ENCODE measurements around the gene LIN7B.

The LIN7B gene

DNA sequence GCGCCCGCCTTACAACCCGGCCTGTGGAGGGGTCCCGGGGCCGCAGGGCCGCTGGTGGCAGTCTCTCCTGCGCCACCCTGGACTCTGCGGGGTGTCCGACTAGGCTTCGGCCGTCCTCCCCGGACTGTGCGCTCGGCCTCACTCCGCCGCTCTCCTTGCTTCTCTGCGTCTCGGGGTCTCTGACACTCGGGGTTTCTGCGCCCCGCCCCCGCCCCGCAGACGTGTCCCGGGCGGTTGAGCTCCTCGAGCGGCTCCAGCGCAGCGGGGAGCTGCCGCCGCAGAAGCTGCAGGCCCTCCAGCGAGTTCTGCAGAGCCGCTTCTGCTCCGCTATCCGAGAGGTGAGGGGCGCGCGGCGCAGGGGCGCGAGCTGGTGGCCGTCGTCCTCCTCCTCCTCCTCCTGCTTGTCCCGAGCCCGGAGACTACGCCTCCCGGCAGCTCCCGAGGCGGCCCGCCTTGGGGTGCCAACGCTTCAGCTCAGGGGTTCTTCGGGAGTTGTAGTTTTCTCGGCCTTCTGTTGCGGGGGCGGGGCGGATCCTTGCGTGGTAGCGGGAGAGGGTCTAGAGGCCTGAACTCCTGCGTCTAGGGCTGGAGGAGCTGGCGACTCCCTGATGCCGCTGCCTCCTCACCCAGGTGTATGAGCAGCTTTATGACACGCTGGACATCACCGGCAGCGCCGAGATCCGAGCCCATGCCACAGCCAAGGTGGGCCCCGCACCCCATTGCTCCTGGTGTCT lies 627 bp downstream of the LIN7B start:
- DNase-seq (ENCODE audit: low read depth): peak; percentile 58
- TF ChIP-seq, protein P1, sequence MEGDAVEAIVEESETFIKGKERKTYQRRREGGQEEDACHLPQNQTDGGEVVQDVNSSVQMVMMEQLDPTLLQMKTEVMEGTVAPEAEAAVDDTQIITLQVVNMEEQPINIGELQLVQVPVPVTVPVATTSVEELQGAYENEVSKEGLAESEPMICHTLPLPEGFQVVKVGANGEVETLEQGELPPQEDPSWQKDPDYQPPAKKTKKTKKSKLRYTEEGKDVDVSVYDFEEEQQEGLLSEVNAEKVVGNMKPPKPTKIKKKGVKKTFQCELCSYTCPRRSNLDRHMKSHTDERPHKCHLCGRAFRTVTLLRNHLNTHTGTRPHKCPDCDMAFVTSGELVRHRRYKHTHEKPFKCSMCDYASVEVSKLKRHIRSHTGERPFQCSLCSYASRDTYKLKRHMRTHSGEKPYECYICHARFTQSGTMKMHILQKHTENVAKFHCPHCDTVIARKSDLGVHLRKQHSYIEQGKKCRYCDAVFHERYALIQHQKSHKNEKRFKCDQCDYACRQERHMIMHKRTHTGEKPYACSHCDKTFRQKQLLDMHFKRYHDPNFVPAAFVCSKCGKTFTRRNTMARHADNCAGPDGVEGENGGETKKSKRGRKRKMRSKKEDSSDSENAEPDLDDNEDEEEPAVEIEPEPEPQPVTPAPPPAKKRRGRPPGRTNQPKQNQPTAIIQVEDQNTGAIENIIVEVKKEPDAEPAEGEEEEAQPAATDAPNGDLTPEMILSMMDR (conservative IDR thresholded peaks at IDR 0.05; ENCODE audit: low read length): no peak
- H3K4me3 ChIP-seq (ENCODE audit: low read length): peak overlapping the region; percentile 78

DNA sequence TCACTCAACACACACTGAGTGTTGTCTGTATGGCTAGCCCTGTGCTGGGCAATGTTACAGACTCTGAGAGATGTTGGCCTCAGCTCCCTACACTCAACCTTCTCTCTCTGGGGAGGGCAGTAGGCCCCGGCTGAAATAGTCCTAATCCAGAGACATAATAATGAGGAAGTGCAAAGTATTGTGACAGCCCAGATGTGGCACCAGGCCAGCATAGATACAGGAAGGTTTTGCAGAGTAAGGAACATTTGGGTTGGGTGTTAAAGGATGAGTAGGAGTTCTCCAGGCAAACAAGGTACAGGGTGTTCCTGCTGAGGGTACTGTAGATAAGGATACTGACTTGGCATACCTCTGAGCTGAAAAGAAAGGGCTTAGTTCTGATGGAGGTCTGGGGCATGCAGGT lies 2.4 kb downstream of the LIN7B start:
- no peak overlapping the region for H3K4me3 ChIP-seq (ENCODE audit: low read length)
- TF ChIP-seq, protein P1 (conservative IDR thresholded peaks at IDR 0.05; ENCODE audit: low read length): no peak
- no peak for DNase-seq (ENCODE audit: low read depth)

DNA sequence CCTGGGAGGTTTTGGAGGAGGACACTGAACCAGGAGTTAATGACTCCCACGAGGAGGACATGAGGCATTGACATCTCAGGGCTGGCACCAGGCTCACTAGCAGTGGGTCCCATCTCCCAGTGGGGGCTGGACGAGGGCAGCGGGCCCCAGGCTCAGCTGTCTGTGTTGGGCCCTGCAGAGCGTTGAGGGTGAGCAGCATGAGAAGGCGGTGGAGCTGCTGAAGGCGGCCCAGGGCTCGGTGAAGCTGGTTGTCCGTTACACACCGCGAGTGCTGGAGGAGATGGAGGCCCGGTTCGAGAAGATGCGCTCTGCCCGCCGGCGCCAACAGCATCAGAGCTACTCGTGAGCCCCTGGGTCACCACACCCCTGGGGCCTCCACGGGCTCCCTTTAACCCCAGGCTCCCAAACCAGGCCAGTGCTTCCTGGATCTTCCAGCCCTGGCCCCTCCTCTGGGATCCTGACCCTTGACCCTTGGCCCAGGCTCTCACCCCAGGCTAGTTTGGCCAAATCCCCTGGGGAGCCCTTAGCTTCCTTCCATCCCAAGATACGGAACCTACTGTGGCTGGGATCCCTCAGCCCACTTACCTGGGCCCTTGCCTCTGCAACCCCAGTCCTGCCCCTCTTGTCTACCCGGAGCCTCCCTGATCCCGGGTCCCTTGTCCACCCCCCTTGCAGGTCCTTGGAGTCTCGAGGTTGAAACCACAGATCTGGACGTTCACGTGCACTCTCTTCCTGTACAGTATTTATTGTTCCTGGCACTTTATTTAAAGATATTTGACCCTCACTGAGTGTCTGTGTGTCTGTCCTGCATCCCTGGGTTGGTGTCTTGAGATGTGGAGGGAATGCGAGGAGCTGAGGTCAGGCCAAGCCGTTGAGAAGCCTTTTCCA lies 3.8 kb downstream of the LIN7B start:
- TF ChIP-seq, protein P1 (conservative IDR thresholded peaks at IDR 0.05; ENCODE audit: low read length): no peak
- peak overlapping the region; percentile 79 for H3K4me3 ChIP-seq (ENCODE audit: low read length)
- no peak for DNase-seq (ENCODE audit: low read depth)

DNA sequence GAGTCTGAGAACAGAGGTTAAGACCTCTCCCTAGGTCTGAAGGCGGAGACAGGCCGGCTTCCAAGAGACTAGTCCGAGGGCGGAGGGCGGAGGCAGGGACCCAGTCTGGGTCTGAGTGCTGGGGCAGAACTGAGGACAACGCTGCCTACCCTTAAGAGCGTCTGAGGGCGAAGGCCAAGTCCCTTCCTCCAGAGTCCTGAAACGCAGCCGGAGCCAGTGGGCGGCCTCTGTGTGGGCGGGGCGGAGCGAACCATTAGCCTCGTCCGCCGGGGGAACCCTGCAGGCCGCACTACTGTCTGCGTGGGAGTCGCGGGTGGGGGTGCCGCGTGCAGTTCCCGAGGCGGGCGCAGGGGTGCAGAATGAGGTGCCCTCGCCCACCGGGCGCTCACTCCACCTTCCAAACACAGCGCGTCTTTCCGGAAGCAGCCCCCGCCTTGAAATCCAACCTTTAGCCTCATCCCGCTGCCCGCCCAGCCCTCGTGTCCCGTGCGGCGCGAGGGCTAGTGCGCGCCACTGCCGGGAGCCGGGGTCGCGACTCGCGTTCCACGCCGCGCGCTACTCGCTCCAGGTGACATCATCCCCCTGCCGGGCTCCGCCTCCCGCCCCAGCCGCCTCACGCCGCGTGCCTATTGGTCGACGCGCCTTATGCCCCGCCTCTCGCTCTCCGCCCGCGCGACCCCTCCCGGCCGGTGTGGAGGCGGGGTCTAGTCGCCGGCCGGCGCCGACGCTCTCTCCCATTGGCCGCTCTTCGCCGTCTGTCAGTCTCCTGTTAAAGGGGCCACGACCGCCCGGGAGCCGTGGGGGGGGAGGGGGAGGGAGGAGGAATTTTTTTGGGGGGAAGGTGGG lies 4.6 kb downstream of the LIN7B start, which contains the start of gene C19orf73:
TSS of gene C19orf73 (minus strand) at position 579 of the 846 bp plus-strand sequence. CDS start at position 458, 121 bp downstream.
- peak; percentile 91 for DNase-seq (ENCODE audit: low read depth)
- TF ChIP-seq, protein P1 (conservative IDR thresholded peaks at IDR 0.05; ENCODE audit: low read length): no peak
- peak within 1 kb of the TSS; percentile 79 for H3K4me3 ChIP-seq (ENCODE audit: low read length)

DNA sequence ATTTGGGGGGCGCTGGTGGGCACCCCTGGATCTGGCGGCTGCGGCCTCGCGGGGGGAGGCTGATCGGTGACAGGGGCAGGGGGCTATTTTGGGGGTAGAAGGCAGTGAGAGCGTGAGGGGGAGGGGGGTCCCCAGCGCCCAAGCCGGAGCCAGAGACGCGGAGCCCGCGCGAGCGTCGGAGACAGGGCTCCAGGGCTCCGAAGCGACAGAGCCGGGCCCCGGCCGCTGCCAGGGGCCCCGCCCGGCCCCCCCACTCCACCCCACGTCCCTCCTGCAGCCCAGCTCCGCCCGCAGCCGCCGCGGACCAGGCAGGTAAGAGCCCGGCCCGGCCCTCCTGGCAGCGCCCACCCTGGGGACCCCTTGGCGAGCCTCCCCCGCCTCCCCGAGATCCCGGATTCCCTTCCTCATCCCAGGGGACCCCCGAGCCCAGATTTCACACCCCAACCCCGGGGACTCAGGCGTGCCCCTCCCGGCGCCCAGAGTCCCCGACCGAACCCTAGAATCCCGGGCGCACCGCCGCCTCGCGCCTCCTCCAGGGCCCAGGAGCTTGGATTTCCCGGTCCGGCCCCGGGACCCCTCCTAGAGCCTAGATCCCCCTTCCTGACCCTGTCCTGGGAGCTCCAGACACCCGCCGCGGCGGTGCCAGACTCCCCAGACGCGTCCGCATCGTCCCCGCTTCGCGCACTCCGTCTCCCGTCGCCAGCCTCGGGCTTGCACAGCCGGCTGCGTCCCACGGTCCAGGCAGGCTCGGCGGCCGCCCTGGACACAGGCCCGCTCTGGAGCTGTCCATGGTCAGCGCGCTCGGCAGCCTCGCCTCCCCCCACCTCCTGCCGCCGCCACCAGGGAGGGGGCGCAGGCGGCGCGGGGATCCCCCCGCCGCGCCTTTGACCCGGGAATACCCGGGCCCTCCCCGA lies 5.5 kb downstream of the LIN7B start, which contains the start of gene PPFIA3:
TSS of gene PPFIA3 (plus strand) at position 134 of the 914 bp plus-strand sequence. CDS start 8,330 bp downstream, outside the sequence.
- DNase-seq (ENCODE audit: low read depth): peak; percentile 53

More for the DNA sequence above, 5.5 kb downstream of the LIN7B start, which contains the start of gene PPFIA3:
- TF ChIP-seq, protein P1 (conservative IDR thresholded peaks at IDR 0.05; ENCODE audit: low read length): no peak
- peak within 1 kb of the TSS; percentile 79 for H3K4me3 ChIP-seq (ENCODE audit: low read length)

Data from AG10803 (cell line).